ENCODE results near the gene HEMK1. TPM values are rescaled to one million over a fixed set of nuclear protein-coding genes. Genes with fewer than 3 reads are reported as not detected.

Gene HEMK1
- total and polyA plus RNA-seq, 2 donors (not counting 3 experiments of a cell fraction or from before 2014, with no cell fraction given), result 14.2 to 15.2 TPM

DNA sequence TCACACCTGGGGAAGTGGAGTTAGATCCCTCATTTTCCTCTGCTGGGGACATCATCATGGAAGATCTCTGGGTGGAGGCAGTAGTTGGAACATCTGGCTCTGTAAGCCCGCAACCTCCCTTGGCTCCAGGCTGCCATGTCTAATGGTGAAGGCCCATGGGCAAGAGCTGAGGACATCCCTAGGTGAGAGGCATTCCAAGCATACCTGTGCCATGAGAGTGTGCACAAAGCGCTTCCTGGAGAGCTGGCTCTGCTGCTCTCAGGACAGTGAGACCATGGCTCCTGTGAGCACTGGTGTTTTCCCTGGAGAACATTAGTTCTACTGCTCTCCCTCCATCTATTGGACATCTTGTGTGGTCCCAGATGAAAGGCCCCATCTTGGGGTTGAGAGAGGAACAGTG is 55.3 kb downstream of the HEMK1 start:
- Histone ChIP-seq H3K4me1 (ENCODE audit: control insufficient read depth, extremely low read depth, insufficient read depth, low read length) (peaks cover 7% of the 10 kb centered on the region), H3K27me3 (ENCODE audit: control insufficient read depth in 2 of 2, insufficient read depth in 2 of 2, low read length in 2 of 2) (no peaks in the 10 kb centered on the region), H3K79me2 (ENCODE audit: control insufficient read depth, insufficient read depth, low read length) (no peaks in the 10 kb centered on the region), H3K27ac (ENCODE audit: insufficient read depth, low read depth, low read length) (no peak overlapping the region), H2AFZ (ENCODE audit: low read depth, low read length) (no peak overlapping the region), H3K36me3 (ENCODE audit: control insufficient read depth in 2 of 2, extremely low read depth in 1 of 2, insufficient read depth in 2 of 2, low read length in 2 of 2) (no peaks in the 10 kb centered on the region), H3K9ac (replicated peaks; ENCODE audit: extremely low read depth, insufficient read depth, low read length) (no peak overlapping the region), H3K4me2 (ENCODE audit: insufficient read depth, low read length) (no peak overlapping the region), H4K20me1 (replicated peaks; ENCODE audit: control insufficient read depth, extremely low read depth, insufficient read depth, low read length) (no peaks in the 10 kb centered on the region), H3K4me3 (replicated peaks in 1 of 3; ENCODE audit: insufficient read depth in 1 of 3, low read depth in 1 of 3, low read length in 3 of 3) (no peak overlapping the region), H3K9me1 (replicated peaks; ENCODE audit: control insufficient read depth, extremely low read depth, insufficient read depth, low read length) (no peaks in the 10 kb centered on the region), H3K9me3 (replicated peaks; ENCODE audit: control insufficient read depth, insufficient read depth, low read length) (no peaks in the 10 kb centered on the region)
- dilution Hi-C loops (cut with MboI; ENCODE audit: extremely low pct_ligation_motif_present, low sequenced_read_pairs), result no loop called here
- FAIRE-seq (no peak), DNase-seq (ENCODE audit: low read depth, low spot score) (no peak)
- TF ChIP-seq JUN (IDR thresholded peaks at IDR 0.05; ENCODE audit: borderline replicate concordance, insufficient read depth, insufficient read length, low read depth) (no peak), POLR2A (IDR thresholded peaks at IDR 0.05; ENCODE audit: low read depth, low read length) (no peak), POLR2AphosphoS5 (IDR thresholded peaks at IDR 0.05; ENCODE audit: insufficient read depth, low read depth, low read length) (no peak), EZH2 (IDR thresholded peaks at IDR 0.05; ENCODE audit: borderline replicate concordance, low read depth, low read length, severe bottlenecking) (no peak), FOS (IDR thresholded peaks at IDR 0.05; ENCODE audit: borderline replicate concordance, insufficient read depth, low read length) (no peak), GATA2 (IDR thresholded peaks at IDR 0.05; ENCODE audit: insufficient read depth, insufficient read length, low read depth, low read length) (no peak), MYC (IDR thresholded peaks at IDR 0.05; ENCODE audit: low read depth, low read length) (no peak)
- TF ChIP-seq, protein P1, sequence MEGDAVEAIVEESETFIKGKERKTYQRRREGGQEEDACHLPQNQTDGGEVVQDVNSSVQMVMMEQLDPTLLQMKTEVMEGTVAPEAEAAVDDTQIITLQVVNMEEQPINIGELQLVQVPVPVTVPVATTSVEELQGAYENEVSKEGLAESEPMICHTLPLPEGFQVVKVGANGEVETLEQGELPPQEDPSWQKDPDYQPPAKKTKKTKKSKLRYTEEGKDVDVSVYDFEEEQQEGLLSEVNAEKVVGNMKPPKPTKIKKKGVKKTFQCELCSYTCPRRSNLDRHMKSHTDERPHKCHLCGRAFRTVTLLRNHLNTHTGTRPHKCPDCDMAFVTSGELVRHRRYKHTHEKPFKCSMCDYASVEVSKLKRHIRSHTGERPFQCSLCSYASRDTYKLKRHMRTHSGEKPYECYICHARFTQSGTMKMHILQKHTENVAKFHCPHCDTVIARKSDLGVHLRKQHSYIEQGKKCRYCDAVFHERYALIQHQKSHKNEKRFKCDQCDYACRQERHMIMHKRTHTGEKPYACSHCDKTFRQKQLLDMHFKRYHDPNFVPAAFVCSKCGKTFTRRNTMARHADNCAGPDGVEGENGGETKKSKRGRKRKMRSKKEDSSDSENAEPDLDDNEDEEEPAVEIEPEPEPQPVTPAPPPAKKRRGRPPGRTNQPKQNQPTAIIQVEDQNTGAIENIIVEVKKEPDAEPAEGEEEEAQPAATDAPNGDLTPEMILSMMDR (IDR thresholded peaks at IDR 0.05; ENCODE audit: extremely low read depth in 1 of 2, insufficient read depth in 1 of 2, low read depth in 1 of 2, low read length in 2 of 2), result no peak
- TF ChIP-seq, protein P2, sequence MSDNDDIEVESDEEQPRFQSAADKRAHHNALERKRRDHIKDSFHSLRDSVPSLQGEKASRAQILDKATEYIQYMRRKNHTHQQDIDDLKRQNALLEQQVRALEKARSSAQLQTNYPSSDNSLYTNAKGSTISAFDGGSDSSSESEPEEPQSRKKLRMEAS (IDR thresholded peaks at IDR 0.05; ENCODE audit: insufficient read depth, insufficient read length), result no peak
- intact Hi-C loops (cut with micrococcal nuclease), result no loop called here
- no TSS peak for BruUV-seq (replicated peaks)
- ChIA-PET POLR2A (no interaction called here), CTCF (interaction anchor here (1.9 kb wide), 1 partner anchor 28 kb away, joined by 5 read pairs; no protein-coding TSS in a partner anchor)
